Measurements from ENCODE around the gene IRX2.

- TF ChIP-seq CTCF (IDR thresholded peaks at IDR 0.05) (no peak), POLR2AphosphoS5 (IDR thresholded peaks at IDR 0.05) (no peak), POLR2A (IDR thresholded peaks at IDR 0.05) (no peak), EP300 (IDR thresholded peaks at IDR 0.05) (no peak)
Measured at GRCh38 chr5:2753452-2754420, 2.3 kb upstream of the IRX2 start.

Measured in suprapubic skin (tissue), 4 donors.